Panc1 (cell line): ENCODE results near the gene NCKAP5. TPM values are rescaled to one million over a fixed set of nuclear protein-coding genes. Genes with fewer than 3 reads are reported as not detected.

Source experiments
- ATAC-seq: fragments of 200-7000 bp; cut with Tn5 transposase; 2 replicates; pipeline ENCODE4 v1.9.1; 2020; ENCODE audit warnings: mild to moderate bottlenecking, moderate library complexity
- BruUV-seq: library from RNA; stranded (reverse); fragments of 400-500 nt; replicated peaks from 2 replicates; lab custom pipeline; 2021; lab: Mats Ljungman, UMichigan
- CTCF ChIA-PET: fragments of 300-600 bp; sonication (Branson Sonifier 250); formaldehyde crosslinking; loops from one replicate; lab custom pipeline; 2022; ENCODE audit warnings: antibody characterized with exemption; lab: Charles Lee
- POLR2A ChIA-PET: fragments of 300-600 bp; sonication (Branson Sonifier 250); formaldehyde crosslinking; loops from one replicate; lab custom pipeline; 2022; ENCODE audit warnings: antibody characterized with exemption; lab: Charles Lee
- DNase-seq: peaks from one replicate; pipeline ENCODE4 v3.0.0-alpha.2; 2010; ENCODE audit warnings: low read depth, low spot score
- H3K27ac ChIP-seq: 2 replicates; pipeline ENCODE4 v1.5.1; 2011; ENCODE audit warnings: mild to moderate bottlenecking, low read length, inconsistent platforms
- H3K27me3 ChIP-seq: fragments of 200-500 bp; sonication (Bioruptor generic); 2 replicates; pipeline ENCODE4 v1.6.0; 2014; ENCODE audit warnings: low read length, inconsistent platforms; ENCODE audit not compliant: control insufficient read depth, insufficient read depth
- H3K36me3 ChIP-seq: fragments of 200-500 bp; sonication (Bioruptor generic); 2 replicates; pipeline ENCODE4 v1.5.1; 2014; ENCODE audit warnings: inconsistent platforms, mild to moderate bottlenecking, low read length, moderate library complexity; ENCODE audit not compliant: control insufficient read depth, insufficient read depth
- H3K4me1 ChIP-seq: 2 replicates; pipeline ENCODE4 v1.5.1; 2011; ENCODE audit warnings: inconsistent platforms, mild to moderate bottlenecking, low read length, moderate library complexity; ENCODE audit not compliant: control insufficient read depth, insufficient read depth
- H3K4me3 ChIP-seq, 2 experiments: 2 replicates each; pipeline ENCODE4 v1.5.1; 2011 to 2012; ENCODE audit warnings: low read depth in 2 of 2, low read length in 2 of 2, mild to moderate bottlenecking in 2 of 2, inconsistent platforms in 1 of 2, moderate library complexity in 1 of 2
- H3K9me3 ChIP-seq: fragments of 200-500 bp; sonication (Bioruptor generic); 2 replicates; pipeline ENCODE4 v1.5.1; 2014; ENCODE audit warnings: low read depth, mild to moderate bottlenecking, inconsistent platforms, low read length, moderate library complexity; ENCODE audit not compliant: control insufficient read depth, insufficient read depth
- CTCF ChIP-seq: fragments of 450-650 bp; IDR thresholded peaks from 2 replicates; pipeline ENCODE4 v1.5.1; 2017; ENCODE audit warnings: mild to moderate bottlenecking
- POLR2AphosphoS5 ChIP-seq: IDR thresholded peaks from 2 replicates; pipeline ENCODE4 v1.6.1; 2012; ENCODE audit warnings: mild to moderate bottlenecking, low read depth, low read length, moderate library complexity
- REST ChIP-seq, 2 experiments: IDR thresholded peaks; 2 replicates each; pipeline ENCODE4 v1.6.1; 2011 to 2012; ENCODE audit warnings: low read depth in 2 of 2, control low read depth in 1 of 2, low read length in 1 of 2, mild to moderate bottlenecking in 1 of 2, moderate library complexity in 1 of 2; ENCODE audit not compliant: insufficient read depth in 1 of 2
- SIN3A ChIP-seq: IDR thresholded peaks from 2 replicates; pipeline ENCODE4 v1.6.1; 2012; ENCODE audit warnings: low read depth, mild to moderate bottlenecking, low read length, moderate library complexity, borderline replicate concordance; ENCODE audit not compliant: insufficient read depth
- TCF7L2 ChIP-seq: IDR thresholded peaks from 2 replicates; pipeline ENCODE4 v1.6.1; 2011; ENCODE audit warnings: mild to moderate bottlenecking, low read depth, low read length, inconsistent platforms
- in situ Hi-C: cut with HindIII; loops from 2 replicates; pipeline ENCODE4 v1.10.0; 2016; ENCODE audit warnings: low sequenced_read_pairs, low pct_unique_long_range_greater_than_20kb
- intact Hi-C: fragments of 100-400 bp; cut with micrococcal nuclease; formaldehyde crosslinking; loops from one replicate; pipeline ENCODE4 v1.10.0; 2022; ENCODE audit not compliant: unreplicated experiment
- total RNA-seq: library from RNA; stranded (reverse); gene quantifications from one replicate; pipeline ENCODE4 v1.2.1, GENCODE V29; 2021; ENCODE audit not compliant: unreplicated experiment

NCKAP5 gene
- total RNA-seq, 1 experiment from 2014 or later: 0.10 TPM

DNA sequence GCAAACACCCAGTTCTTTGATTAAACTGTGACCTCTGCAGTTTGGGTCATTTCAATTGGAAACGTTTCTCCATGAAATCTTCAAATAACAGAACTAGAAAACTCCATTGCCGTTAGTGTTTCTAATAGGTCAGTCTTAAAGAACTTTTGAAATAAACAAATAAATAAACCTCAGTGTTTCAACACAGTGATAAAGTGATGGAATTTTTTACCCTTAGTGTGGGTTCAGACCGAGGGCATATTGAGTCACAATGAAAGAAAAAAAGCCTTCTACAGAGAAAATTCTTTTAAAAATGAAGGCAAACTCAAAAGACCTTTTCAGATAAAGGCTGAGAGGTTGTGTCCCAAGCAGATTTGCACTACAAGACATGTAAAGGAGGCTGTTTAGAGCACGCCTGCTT is 149.6 kb downstream of the NCKAP5 start:
- DNase-seq (no peak), ATAC-seq (no peak)
- no peaks in the 10 kb centered on the region for H3K4me1 ChIP-seq
- no peaks in the 10 kb centered on the region for H3K27me3 ChIP-seq
- in situ Hi-C loops (no loop called here), intact Hi-C loops (no loop called here)
- POLR2A ChIA-PET: no interaction called here
- H3K36me3 ChIP-seq: no peaks in the 10 kb centered on the region
- CTCF ChIA-PET: no interaction called here
- no peak overlapping the region for H3K4me3 ChIP-seq
- BruUV-seq: no TSS peak
- TF ChIP-seq CTCF (no peak), TCF7L2 (no peak), SIN3A (no peak), REST (IDR thresholded peaks at IDR 0.05; ENCODE audit: insufficient read depth in 1 of 2, low read depth in 2 of 2, low read length in 1 of 2) (no peak), POLR2AphosphoS5 (no peak)
- no peaks in the 10 kb centered on the region for H3K9me3 ChIP-seq
- no peak overlapping the region for H3K27ac ChIP-seq

DNA sequence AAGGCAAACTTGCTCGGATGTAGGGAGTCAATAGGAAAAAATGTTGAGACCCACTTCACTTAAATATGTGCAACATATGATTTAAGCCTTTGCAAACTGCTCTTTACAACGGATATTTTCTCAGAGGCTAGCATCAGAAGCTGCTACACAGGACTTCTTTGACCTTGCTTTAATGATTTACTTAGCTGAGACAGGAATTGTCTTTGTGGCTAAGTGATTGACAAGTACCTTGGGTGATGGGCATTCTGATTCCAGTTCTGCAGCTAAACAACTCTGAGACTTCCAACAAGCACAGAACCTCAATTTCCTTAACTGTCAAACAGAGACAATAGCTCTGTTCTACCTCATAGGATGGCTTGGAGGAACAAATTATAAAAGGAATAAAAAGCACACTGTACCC is 150.2 kb downstream of the NCKAP5 start:
- ATAC-seq: no peak
- H3K36me3 ChIP-seq: no peaks in the 10 kb centered on the region
- BruUV-seq: no TSS peak
- no peak overlapping the region for H3K4me3 ChIP-seq
- H3K4me1 ChIP-seq: no peaks in the 10 kb centered on the region
- no peak for DNase-seq
- in situ Hi-C loops: no loop called here
- H3K27me3 ChIP-seq: no peaks in the 10 kb centered on the region
- intact Hi-C loops: no loop called here
- CTCF ChIA-PET: no interaction called here
- H3K9me3 ChIP-seq: no peaks in the 10 kb centered on the region
- H3K27ac ChIP-seq: no peak overlapping the region
- TF ChIP-seq SIN3A (no peak), CTCF (no peak), REST (IDR thresholded peaks at IDR 0.05; ENCODE audit: insufficient read depth in 1 of 2, low read depth in 2 of 2, low read length in 1 of 2) (no peak), POLR2AphosphoS5 (no peak), TCF7L2 (no peak)
- POLR2A ChIA-PET: interaction anchor here (0.6 kb wide), 1 partner anchor 13 kb away, joined by 3 read pairs; no protein-coding TSS in a partner anchor
